Trophoblast cell (in vitro differentiated cells and primary cell): ENCODE data around the gene SLC38A11.
"Not testable (repeated sequence)": the region's sequence is repeated elsewhere in the genome, so short reads cannot be mapped to it uniquely, and the experiment has no call there.

Experiments
- DNase-seq, 2 donors: peaks; one replicate each; pipeline ENCODE4 v3.0.0-alpha.2; 2016
- H2AFZ ChIP-seq: 2 replicates; pipeline ENCODE4 v1.6.1; 2013; ENCODE audit warnings: low read length, moderate library complexity, mild to moderate bottlenecking; ENCODE audit not compliant: insufficient read depth, poor library complexity
- H2AK5ac ChIP-seq: 2 replicates; pipeline ENCODE4 v1.6.1; 2013; ENCODE audit warnings: mild to moderate bottlenecking, low read length
- H2BK120ac ChIP-seq: 2 replicates; pipeline ENCODE4 v1.6.1; 2013; ENCODE audit warnings: low read length, mild to moderate bottlenecking, moderate library complexity; ENCODE audit not compliant: insufficient read depth, poor library complexity
- H2BK12ac ChIP-seq: 2 replicates; pipeline ENCODE4 v1.6.1; 2013; ENCODE audit warnings: mild to moderate bottlenecking, low read length, moderate library complexity
- H2BK5ac ChIP-seq: 2 replicates; pipeline ENCODE4 v1.6.1; 2013; ENCODE audit warnings: low read length, low read depth, moderate library complexity, mild to moderate bottlenecking; ENCODE audit not compliant: poor library complexity
- H3K14ac ChIP-seq: 2 replicates; pipeline ENCODE4 v1.6.1; 2013; ENCODE audit warnings: mild to moderate bottlenecking, low read length
- H3K18ac ChIP-seq: 2 replicates; pipeline ENCODE4 v1.6.1; 2013; ENCODE audit warnings: mild to moderate bottlenecking, low read length
- H3K23ac ChIP-seq: 2 replicates; pipeline ENCODE4 v1.6.1; 2013; ENCODE audit warnings: low read length
- H3K27ac ChIP-seq: 2 replicates; pipeline ENCODE4 v1.5.1; 2013; ENCODE audit warnings: low read depth, mild to moderate bottlenecking, inconsistent platforms, low read length, moderate library complexity
- H3K27me3 ChIP-seq: 2 replicates; pipeline ENCODE4 v1.6.1; 2013; ENCODE audit warnings: inconsistent platforms, mild to moderate bottlenecking, low read length, moderate library complexity; ENCODE audit not compliant: insufficient read depth
- H3K36me3 ChIP-seq, 2 experiments: 1 replicate in 1 of 2; 2 replicates in 1 of 2; pipeline ENCODE4 v1.6.1; 2013; ENCODE audit warnings: low read length in 2 of 2, mild to moderate bottlenecking in 2 of 2, moderate library complexity in 1 of 2; ENCODE audit not compliant: insufficient read depth in 2 of 2, control insufficient read depth in 1 of 2
- H3K4ac ChIP-seq: 2 replicates; pipeline ENCODE4 v1.6.1; 2013; ENCODE audit warnings: low read depth, mild to moderate bottlenecking, low read length, moderate library complexity
- H3K4me1 ChIP-seq, 2 experiments: 1 replicate in 1 of 2; 2 replicates in 1 of 2; pipeline ENCODE4 v1.6.1; 2013; ENCODE audit warnings: low read length in 2 of 2, mild to moderate bottlenecking in 2 of 2, moderate library complexity in 1 of 2; ENCODE audit not compliant: insufficient read depth in 2 of 2, control insufficient read depth in 1 of 2
- H3K4me2 ChIP-seq: 2 replicates; pipeline ENCODE4 v1.6.1; 2013; ENCODE audit warnings: inconsistent platforms, mild to moderate bottlenecking, low read length, moderate library complexity
- H3K4me3 ChIP-seq: 2 replicates; pipeline ENCODE4 v1.5.1; 2013; ENCODE audit warnings: mild to moderate bottlenecking, low read depth, low read length, inconsistent platforms
- H3K79me1 ChIP-seq: one replicate; pipeline ENCODE4 v1.6.1; 2013; ENCODE audit warnings: low read length
- H3K79me2 ChIP-seq: 2 replicates; pipeline ENCODE4 v1.6.1; 2013; ENCODE audit warnings: low read length, mild to moderate bottlenecking; ENCODE audit not compliant: control insufficient read depth, insufficient read depth, poor library complexity
- H3K9ac ChIP-seq: 2 replicates; pipeline ENCODE4 v1.6.1; 2013; ENCODE audit warnings: mild to moderate bottlenecking, low read length
- H3K9me3 ChIP-seq: 2 replicates; pipeline ENCODE4 v1.6.1; 2013; ENCODE audit warnings: low read depth, mild to moderate bottlenecking, control low read depth, inconsistent platforms, low read length; ENCODE audit not compliant: insufficient read depth
- H4K12ac ChIP-seq: 2 replicates; pipeline ENCODE4 v1.6.1; 2013; ENCODE audit warnings: low read depth, mild to moderate bottlenecking, low read length, moderate library complexity
- H4K8ac ChIP-seq: 2 replicates; pipeline ENCODE4 v1.6.1; 2013; ENCODE audit warnings: low read depth, mild to moderate bottlenecking, low read length, moderate library complexity
- H4K91ac ChIP-seq: one replicate; pipeline ENCODE4 v1.6.1; 2013; ENCODE audit warnings: low read depth, mild to moderate bottlenecking, low read length, moderate library complexity
- WGBS: extraction: QIAGEN DNeasy Blood & Tissue Kit; methylation state at CpG from one replicate; pipeline ENCODE4 v1.1.7; 2013; ENCODE audit warnings: missing lambda C conversion rate; ENCODE audit not compliant: insufficient read length, insufficient coverage; ENCODE audit errors: extremely low coverage; 5-methylcytosine and 5-hydroxymethylcytosine counted together

SLC38A11 gene

GRCh38 chr2:164867779-164868397 lies 87.4 kb downstream of the SLC38A11 start:
- Histone ChIP-seq H3K79me2 (no peaks in the 10 kb centered on the region), H3K9ac (no peak overlapping the region), H2AK5ac (no peak overlapping the region), H3K4me3 (no peak overlapping the region), H3K27me3 (no peaks in the 10 kb centered on the region), H3K4me2 (no peak overlapping the region), H2BK120ac (no peak overlapping the region), H3K36me3 (no peaks in the 10 kb centered on the region), H3K4me1 (no peaks in the 10 kb centered on the region), H3K79me1 (no peaks in the 10 kb centered on the region), H4K8ac (no peak overlapping the region), H3K23ac (no peak overlapping the region), H3K14ac (no peak overlapping the region), H4K12ac (no peak overlapping the region), H2AFZ (no peak overlapping the region), H3K27ac (no peak overlapping the region), H2BK5ac (no peak overlapping the region), H3K18ac (no peak overlapping the region), H2BK12ac (no peak overlapping the region), H4K91ac (no peak overlapping the region), H3K9me3 (no peaks in the 10 kb centered on the region), H3K4ac (no peak overlapping the region)
- no CpG with 5 or more reads among the region's 3 CpGs for WGBS
- DNase-seq, result no peak

- H3K18ac ChIP-seq, H2AK5ac ChIP-seq, H2BK12ac ChIP-seq, H3K9me3 ChIP-seq, H3K27ac ChIP-seq, H3K27me3 ChIP-seq, H3K14ac ChIP-seq, H3K4me2 ChIP-seq, H3K23ac ChIP-seq, H2BK5ac ChIP-seq, H3K36me3 ChIP-seq, H3K9ac ChIP-seq, H2BK120ac ChIP-seq, H3K4me3 ChIP-seq, H3K4ac ChIP-seq, H3K79me2 ChIP-seq, H4K91ac ChIP-seq, H4K8ac ChIP-seq, H3K4me1 ChIP-seq, H2AFZ ChIP-seq, H4K12ac ChIP-seq, H3K79me1 ChIP-seq: not testable (repeated sequence)
- no CpG with 5 or more reads among the region's 1 CpG for WGBS
- DNase-seq, result peak in 1 of 2 donors; percentile 6
Observed at GRCh38 chr2:164866381-164866780, 88.9 kb downstream of the SLC38A11 start.

DNA sequence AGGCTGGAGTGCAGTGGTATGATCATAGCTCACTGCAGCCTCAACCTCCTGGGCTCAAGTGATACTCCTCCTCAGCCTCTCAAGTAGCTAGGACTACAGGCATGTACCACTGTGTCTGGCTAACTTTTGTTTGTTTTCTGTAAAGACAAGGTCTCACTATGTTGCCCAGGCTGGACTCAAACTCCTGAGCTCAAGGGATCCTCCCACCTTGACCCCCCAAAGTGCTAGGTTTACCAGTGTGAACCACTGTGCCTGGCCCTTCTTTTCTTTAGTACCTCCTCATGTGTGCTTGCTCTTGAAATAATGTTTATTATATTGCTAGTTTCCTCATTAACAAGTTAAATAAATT lies 94.7 kb downstream of the SLC38A11 start:
- no peak overlapping the region for H2BK12ac ChIP-seq
- H2BK5ac ChIP-seq, result no peak overlapping the region
- H3K9ac ChIP-seq, result no peak overlapping the region
- no peaks in the 10 kb centered on the region for H3K4me1 ChIP-seq
- no peaks in the 10 kb centered on the region for H3K79me2 ChIP-seq
- no peaks in the 10 kb centered on the region for H3K36me3 ChIP-seq
- H4K8ac ChIP-seq, result no peak overlapping the region
- no peak overlapping the region for H2BK120ac ChIP-seq
- no peak overlapping the region for H3K27ac ChIP-seq
- H3K23ac ChIP-seq, result no peak overlapping the region
- H3K4me2 ChIP-seq, result no peak overlapping the region
- no peaks in the 10 kb centered on the region for H3K27me3 ChIP-seq
- H4K91ac ChIP-seq, result no peak overlapping the region
- no peak overlapping the region for H3K4me3 ChIP-seq
- no peak overlapping the region for H4K12ac ChIP-seq
- H3K18ac ChIP-seq, result no peak overlapping the region
- H2AFZ ChIP-seq, result no peak overlapping the region
- DNase-seq, result no peak
- no peaks in the 10 kb centered on the region for H3K79me1 ChIP-seq
- no peak overlapping the region for H2AK5ac ChIP-seq
- no peak overlapping the region for H3K14ac ChIP-seq
- no peaks in the 10 kb centered on the region for H3K9me3 ChIP-seq
- no peak overlapping the region for H3K4ac ChIP-seq

DNA sequence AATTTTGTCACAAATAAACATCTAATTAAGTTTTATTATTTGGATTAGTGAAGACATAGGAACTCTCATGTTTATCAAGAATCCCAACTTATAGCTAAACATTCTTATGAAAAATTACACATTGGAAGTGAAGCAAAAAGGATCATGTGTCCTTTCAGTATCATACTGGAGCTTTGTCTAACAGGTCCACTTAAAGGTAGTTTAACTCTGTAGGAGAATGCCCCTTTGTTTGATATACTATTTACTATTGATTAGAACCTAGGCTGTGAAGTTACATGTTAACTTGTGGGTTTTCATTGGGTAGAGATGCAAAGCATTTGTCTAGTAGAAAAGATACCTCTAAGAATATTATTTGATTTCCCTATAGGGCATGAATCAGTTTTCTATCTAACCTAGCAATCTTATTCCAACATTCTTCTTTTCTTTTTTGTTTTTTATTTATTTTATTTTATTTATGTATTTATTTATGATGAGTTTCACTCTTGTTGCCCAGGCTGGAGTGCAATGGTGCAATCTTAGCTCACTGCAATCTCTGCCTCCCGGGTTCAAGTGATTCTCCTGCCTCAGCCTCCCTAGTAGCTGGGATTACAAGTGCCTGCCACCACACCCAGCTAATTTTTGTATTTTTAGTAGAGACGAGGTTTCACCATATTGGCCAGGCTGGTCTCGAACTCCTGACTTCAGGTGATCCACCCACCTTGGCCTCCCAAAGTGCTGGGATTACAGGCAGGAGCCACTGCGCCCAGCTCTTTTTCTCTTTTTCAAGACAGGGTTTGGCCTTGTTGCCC lies 95.2 kb downstream of the SLC38A11 start:
- WGBS, result no CpG with 5 or more reads among the region's 4 CpGs
- H2BK5ac ChIP-seq, H4K12ac ChIP-seq, H3K4ac ChIP-seq, H3K14ac ChIP-seq, H4K8ac ChIP-seq, H3K36me3 ChIP-seq, H3K4me2 ChIP-seq, H2AFZ ChIP-seq, H3K18ac ChIP-seq, H3K79me2 ChIP-seq, H3K9ac ChIP-seq, H3K4me1 ChIP-seq, H2AK5ac ChIP-seq, H3K23ac ChIP-seq, H3K9me3 ChIP-seq, H2BK120ac ChIP-seq, H2BK12ac ChIP-seq, H3K4me3 ChIP-seq, DNase-seq, H3K27me3 ChIP-seq, H3K79me1 ChIP-seq, H3K27ac ChIP-seq, H4K91ac ChIP-seq: not testable (repeated sequence)
